Upper lobe of left lung (tissue), 4 donors: ENCODE data around the gene NAGS.

Experiments used
- POLR2A ChIP-seq, 4 donors: fragments of 450-650 bp; IDR thresholded peaks; one replicate each; pipeline ENCODE4 v1.5.1; 2016 to 2017; ENCODE audit warnings: antibody characterized with exemption in 4 of 4, mild to moderate bottlenecking in 2 of 4
- TF ChIP-seq, protein P1 (sequence below), 6 experiments: fragments of 450-650 bp in 4 of 6; fragments of 200-600 bp in 2 of 6; sonication (generic) in 2 of 6; IDR thresholded peaks; one replicate each; pipeline ENCODE4 v1.5.1; 2016 to 2019; ENCODE audit warnings: antibody characterized with exemption in 6 of 6

GRCh38 chr17:43983196-43983514 is 21.3 kb upstream of the NAGS start:
- TF ChIP-seq, protein P1, sequence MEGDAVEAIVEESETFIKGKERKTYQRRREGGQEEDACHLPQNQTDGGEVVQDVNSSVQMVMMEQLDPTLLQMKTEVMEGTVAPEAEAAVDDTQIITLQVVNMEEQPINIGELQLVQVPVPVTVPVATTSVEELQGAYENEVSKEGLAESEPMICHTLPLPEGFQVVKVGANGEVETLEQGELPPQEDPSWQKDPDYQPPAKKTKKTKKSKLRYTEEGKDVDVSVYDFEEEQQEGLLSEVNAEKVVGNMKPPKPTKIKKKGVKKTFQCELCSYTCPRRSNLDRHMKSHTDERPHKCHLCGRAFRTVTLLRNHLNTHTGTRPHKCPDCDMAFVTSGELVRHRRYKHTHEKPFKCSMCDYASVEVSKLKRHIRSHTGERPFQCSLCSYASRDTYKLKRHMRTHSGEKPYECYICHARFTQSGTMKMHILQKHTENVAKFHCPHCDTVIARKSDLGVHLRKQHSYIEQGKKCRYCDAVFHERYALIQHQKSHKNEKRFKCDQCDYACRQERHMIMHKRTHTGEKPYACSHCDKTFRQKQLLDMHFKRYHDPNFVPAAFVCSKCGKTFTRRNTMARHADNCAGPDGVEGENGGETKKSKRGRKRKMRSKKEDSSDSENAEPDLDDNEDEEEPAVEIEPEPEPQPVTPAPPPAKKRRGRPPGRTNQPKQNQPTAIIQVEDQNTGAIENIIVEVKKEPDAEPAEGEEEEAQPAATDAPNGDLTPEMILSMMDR (IDR thresholded peaks at IDR 0.05): no peak
- no peak for TF ChIP-seq POLR2A (IDR thresholded peaks at IDR 0.05)
